Endodermal cell (in vitro differentiated cells): ENCODE results near the gene PHF5A. TPM values are rescaled to one million over a fixed set of nuclear protein-coding genes. Genes with fewer than 3 reads are reported as not detected.

ENCODE experiments used
- DNase-seq: peaks from one replicate; pipeline ENCODE4 v3.0.0-alpha.2; 2017
- H3K27ac ChIP-seq: 2 replicates; pipeline ENCODE4 v1.5.1; 2013; ENCODE audit warnings: mild to moderate bottlenecking, low read depth, low read length, moderate library complexity
- H3K27me3 ChIP-seq: 2 replicates; pipeline ENCODE4 v1.6.1; 2013; ENCODE audit warnings: mild to moderate bottlenecking, low read length, moderate library complexity; ENCODE audit not compliant: insufficient read depth, control insufficient read depth, poor library complexity, severe bottlenecking
- H3K36me3 ChIP-seq: 2 replicates; pipeline ENCODE4 v1.7.0; 2013; ENCODE audit warnings: mild to moderate bottlenecking, low read length, moderate library complexity; ENCODE audit not compliant: control insufficient read depth, insufficient read depth
- H3K4me1 ChIP-seq: one replicate; pipeline ENCODE4 v1.7.0; 2013; ENCODE audit warnings: low read length; ENCODE audit not compliant: control insufficient read depth, insufficient read depth
- H3K4me3 ChIP-seq: 2 replicates; pipeline ENCODE4 v1.5.1; 2013; ENCODE audit warnings: mild to moderate bottlenecking, low read length, moderate library complexity
- H3K9ac ChIP-seq: 2 replicates; pipeline ENCODE4 v1.6.1; 2013; ENCODE audit warnings: mild to moderate bottlenecking, low read length, moderate library complexity; ENCODE audit not compliant: poor library complexity, severe bottlenecking; ENCODE audit errors: extremely low read depth
- H3K9me3 ChIP-seq: 2 replicates; pipeline ENCODE4 v1.6.1; 2013; ENCODE audit warnings: mild to moderate bottlenecking, low read length, moderate library complexity; ENCODE audit not compliant: control insufficient read depth
- H3K27ac Mint-ChIP-seq: 2 replicates; pipeline ENCODE4 v1.8.0; 2020; ENCODE audit warnings: mixed read lengths
- H3K27me3 Mint-ChIP-seq: 2 replicates; pipeline ENCODE4 v1.8.0; 2021; ENCODE audit warnings: mild to moderate bottlenecking, mixed read lengths; ENCODE audit not compliant: insufficient read depth
- H3K36me3 Mint-ChIP-seq: 2 replicates; pipeline ENCODE4 v1.8.0; 2020; ENCODE audit warnings: low read depth, mixed read lengths
- H3K4me1 Mint-ChIP-seq: 2 replicates; pipeline ENCODE4 v1.8.0; 2020; ENCODE audit warnings: mixed read lengths
- H3K4me3 Mint-ChIP-seq: 2 replicates; pipeline ENCODE4 v1.8.0; 2020; ENCODE audit warnings: mild to moderate bottlenecking, moderate library complexity, mixed read lengths
- H3K9me3 Mint-ChIP-seq: 2 replicates; pipeline ENCODE4 v1.8.0; 2020; ENCODE audit warnings: mild to moderate bottlenecking, mixed read lengths
- WGBS, 2 experiments: methylation state at CpG; one replicate each; pipeline versions ENCODE4 v1.1.5 to v1.1.7; 2013; ENCODE audit warnings: missing lambda C conversion rate in 2 of 2, mixed read lengths in 1 of 2; ENCODE audit not compliant: insufficient coverage in 1 of 2, insufficient read length in 1 of 2; 5-methylcytosine and 5-hydroxymethylcytosine counted together
- total RNA-seq, 2 donors: library from RNA; stranded (reverse); fragmentation: NEBNext Ultra II Directional in 1 of 2; extraction: Animal tissue kit (Norgen Biotek cat#: 25700) in 1 of 2; gene quantifications; 2 replicates in 1 of 2; 3 replicates in 1 of 2; pipeline ENCODE4 v1.2.1, GENCODE V29; 2021
- TF ChIP-seq, protein P1 (sequence below): fragments of 200-600 bp; sonication (generic); conservative IDR thresholded peaks from 2 replicates; pipeline ENCODE4 v1.5.0; 2021; ENCODE audit warnings: antibody characterized with exemption, mild to moderate bottlenecking

The PHF5A gene
- total RNA-seq, 2 donors from 2014 or later = 71.0 to 80.8 TPM

GRCh38 chr22:41478891-41479521, 10.5 kb upstream of the PHF5A start:
- WGBS, 2 experiments = 88 to 89% methylated on average over 4 to 7 of the region's 7 CpGs
- TF ChIP-seq, protein P1, sequence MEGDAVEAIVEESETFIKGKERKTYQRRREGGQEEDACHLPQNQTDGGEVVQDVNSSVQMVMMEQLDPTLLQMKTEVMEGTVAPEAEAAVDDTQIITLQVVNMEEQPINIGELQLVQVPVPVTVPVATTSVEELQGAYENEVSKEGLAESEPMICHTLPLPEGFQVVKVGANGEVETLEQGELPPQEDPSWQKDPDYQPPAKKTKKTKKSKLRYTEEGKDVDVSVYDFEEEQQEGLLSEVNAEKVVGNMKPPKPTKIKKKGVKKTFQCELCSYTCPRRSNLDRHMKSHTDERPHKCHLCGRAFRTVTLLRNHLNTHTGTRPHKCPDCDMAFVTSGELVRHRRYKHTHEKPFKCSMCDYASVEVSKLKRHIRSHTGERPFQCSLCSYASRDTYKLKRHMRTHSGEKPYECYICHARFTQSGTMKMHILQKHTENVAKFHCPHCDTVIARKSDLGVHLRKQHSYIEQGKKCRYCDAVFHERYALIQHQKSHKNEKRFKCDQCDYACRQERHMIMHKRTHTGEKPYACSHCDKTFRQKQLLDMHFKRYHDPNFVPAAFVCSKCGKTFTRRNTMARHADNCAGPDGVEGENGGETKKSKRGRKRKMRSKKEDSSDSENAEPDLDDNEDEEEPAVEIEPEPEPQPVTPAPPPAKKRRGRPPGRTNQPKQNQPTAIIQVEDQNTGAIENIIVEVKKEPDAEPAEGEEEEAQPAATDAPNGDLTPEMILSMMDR = no peak
- no peaks in the 10 kb centered on the region for H3K27me3 Mint-ChIP-seq
- Histone ChIP-seq H3K36me3 (no peaks in the 10 kb centered on the region), H3K27me3 (no peaks in the 10 kb centered on the region), H3K27ac (peak overlapping the region; percentile 81), H3K4me1 (no peaks in the 10 kb centered on the region), H3K9me3 (no peaks in the 10 kb centered on the region), H3K4me3 (no peak overlapping the region), H3K9ac (no peak overlapping the region)
- no peaks in the 10 kb centered on the region for H3K9me3 Mint-ChIP-seq
- H3K4me3 Mint-ChIP-seq = no peak overlapping the region
- DNase-seq = no peak
- peak overlapping the region; percentile 44 for H3K27ac Mint-ChIP-seq
- no peaks in the 10 kb centered on the region for H3K36me3 Mint-ChIP-seq
- no peaks in the 10 kb centered on the region for H3K4me1 Mint-ChIP-seq

DNA sequence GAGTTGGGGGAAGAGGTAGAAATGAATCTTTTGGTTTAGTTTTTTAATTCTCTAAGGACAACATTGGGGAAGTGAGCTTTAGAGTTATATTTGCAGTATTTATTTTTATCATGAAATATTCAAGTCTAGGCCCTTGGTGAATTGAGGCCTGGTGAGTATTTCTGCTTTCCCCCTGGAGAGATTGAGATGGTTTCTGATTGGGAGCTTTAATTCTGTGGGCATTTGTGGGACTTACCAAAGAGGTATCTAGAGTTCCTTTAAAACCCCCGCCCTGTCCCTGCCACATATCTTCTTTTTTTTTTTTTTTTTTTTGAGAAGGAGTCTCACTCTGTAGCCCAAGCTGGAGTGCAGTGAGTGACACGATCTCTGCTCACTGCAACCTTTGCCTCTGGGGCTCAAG, 10.0 kb upstream of the PHF5A start:
- H3K9ac ChIP-seq = no peak overlapping the region
- no peak overlapping the region for H3K27ac Mint-ChIP-seq
- no peaks in the 10 kb centered on the region for H3K9me3 Mint-ChIP-seq
- no peaks in the 10 kb centered on the region for H3K27me3 Mint-ChIP-seq
- no peak for DNase-seq
- H3K27me3 ChIP-seq = no peaks in the 10 kb centered on the region
- H3K27ac ChIP-seq = no peak overlapping the region
- H3K36me3 Mint-ChIP-seq = no peaks in the 10 kb centered on the region
- no peaks in the 10 kb centered on the region for H3K4me1 ChIP-seq
- no peak overlapping the region for H3K4me3 Mint-ChIP-seq
- H3K4me1 Mint-ChIP-seq = no peaks in the 10 kb centered on the region
- no peaks in the 10 kb centered on the region for H3K36me3 ChIP-seq
- no peak overlapping the region for H3K4me3 ChIP-seq
- TF ChIP-seq, protein P1 = no peak
- 83 to 89% methylated on average over 1 to 2 of the region's 2 CpGs for WGBS, 2 experiments
- H3K9me3 ChIP-seq = no peaks in the 10 kb centered on the region

- H3K27me3 ChIP-seq = no peaks in the 10 kb centered on the region
- Mint-ChIP-seq H3K27ac (no peak overlapping the region), H3K36me3 (no peaks in the 10 kb centered on the region), H3K9me3 (no peaks in the 10 kb centered on the region), H3K27me3 (no peaks in the 10 kb centered on the region), H3K4me1 (peaks cover under 1% of the 10 kb centered on the region), H3K4me3 (no peak overlapping the region)
- WGBS, 2 experiments = 89 to 92% methylated on average over 6 of the region's 6 CpGs
- H3K36me3 ChIP-seq = peaks cover 5% of the 10 kb centered on the region
- no peak for DNase-seq
- no peaks in the 10 kb centered on the region for H3K9me3 ChIP-seq
- no peak overlapping the region for H3K9ac ChIP-seq
- no peak overlapping the region for H3K27ac ChIP-seq
- TF ChIP-seq, protein P1 = no peak
- peaks cover 2% of the 10 kb centered on the region for H3K4me1 ChIP-seq
- H3K4me3 ChIP-seq = no peak overlapping the region
These were observed 6.5 kb upstream of the PHF5A start for GRCh38 chr22:41474872-41475451.
